Glutamatergic neuron (in vitro differentiated cells): ENCODE results near the gene ST6GALNAC3. TPM values are rescaled to one million over a fixed set of nuclear protein-coding genes. Genes with fewer than 3 reads are reported as not detected.

Source experiments
- DNase-seq: peaks from one replicate; pipeline ENCODE4 v3.0.0; 2022
- H3K27ac Mint-ChIP-seq: one replicate; pipeline ENCODE4 v1.8.0; 2020; ENCODE audit warnings: mild to moderate bottlenecking, mixed read lengths, inconsistent platforms; ENCODE audit not compliant: unreplicated experiment
- H3K27me3 Mint-ChIP-seq: one replicate; pipeline ENCODE4 v1.8.0; 2020; ENCODE audit warnings: mild to moderate bottlenecking, moderate library complexity, mixed read lengths, inconsistent platforms; ENCODE audit not compliant: unreplicated experiment
- H3K36me3 Mint-ChIP-seq: one replicate; pipeline ENCODE4 v1.8.0; 2020; ENCODE audit warnings: mild to moderate bottlenecking, mixed read lengths, inconsistent platforms; ENCODE audit not compliant: unreplicated experiment
- H3K4me1 Mint-ChIP-seq: one replicate; pipeline ENCODE4 v1.8.0; 2020; ENCODE audit warnings: mild to moderate bottlenecking, low read depth, mixed read lengths, inconsistent platforms; ENCODE audit not compliant: unreplicated experiment
- H3K4me3 Mint-ChIP-seq: one replicate; pipeline ENCODE4 v1.8.0; 2020; ENCODE audit warnings: mild to moderate bottlenecking, mixed read lengths, inconsistent platforms; ENCODE audit not compliant: unreplicated experiment
- H3K9me3 Mint-ChIP-seq: one replicate; pipeline ENCODE4 v1.8.0; 2020; ENCODE audit warnings: mild to moderate bottlenecking, moderate library complexity, mixed read lengths, inconsistent platforms; ENCODE audit not compliant: unreplicated experiment
- CTCF ChIP-seq: fragments of 200-600 bp; sonication (generic); IDR thresholded peaks from one replicate; pipeline ENCODE4 v1.5.0; 2021; ENCODE audit not compliant: partially characterized antibody, unreplicated experiment
- total RNA-seq: library from RNA; stranded (reverse); fragmentation: NEBNext Ultra II Directional; extraction: Animal tissue kit (Norgen Biotek cat#: 25700); gene quantifications from one replicate; pipeline ENCODE4 v1.2.1, GENCODE V29; 2021; ENCODE audit not compliant: unreplicated experiment

Gene ST6GALNAC3
- total RNA-seq, 1 donor from 2014 or later = 6.5 TPM

GRCh38 chr1:76190749-76191424 is 116.3 kb downstream of the ST6GALNAC3 start:
- H3K27ac Mint-ChIP-seq = no peak overlapping the region
- peaks cover 2% of the 10 kb centered on the region for H3K4me1 Mint-ChIP-seq
- H3K9me3 Mint-ChIP-seq = no peaks in the 10 kb centered on the region
- peaks cover 2% of the 10 kb centered on the region for H3K27me3 Mint-ChIP-seq
- H3K4me3 Mint-ChIP-seq = no peak overlapping the region
- DNase-seq = no peak
- no peak for TF ChIP-seq CTCF
- no peaks in the 10 kb centered on the region for H3K36me3 Mint-ChIP-seq

- Mint-ChIP-seq H3K27me3 (no peaks in the 10 kb centered on the region), H3K4me3 (no peak overlapping the region), H3K36me3 (no peaks in the 10 kb centered on the region), H3K9me3 (no peaks in the 10 kb centered on the region), H3K4me1 (peaks cover 2% of the 10 kb centered on the region), H3K27ac (no peak overlapping the region)
- DNase-seq = no peak
- no peak for TF ChIP-seq CTCF
These were observed 117.0 kb downstream of the ST6GALNAC3 start for GRCh38 chr1:76191561-76191960.

GRCh38 chr1:76198452-76198851 is 123.9 kb downstream of the ST6GALNAC3 start:
- Mint-ChIP-seq H3K36me3 (no peaks in the 10 kb centered on the region), H3K27me3 (peaks cover 2% of the 10 kb centered on the region), H3K4me3 (no peak overlapping the region), H3K4me1 (no peaks in the 10 kb centered on the region), H3K27ac (no peak overlapping the region), H3K9me3 (peaks cover 3% of the 10 kb centered on the region)
- no peak for TF ChIP-seq CTCF
- no peak for DNase-seq

GRCh38 chr1:76202670-76203069 is 128.1 kb downstream of the ST6GALNAC3 start:
- DNase-seq = no peak
- Mint-ChIP-seq H3K4me1 (no peaks in the 10 kb centered on the region), H3K4me3 (no peak overlapping the region), H3K36me3 (no peaks in the 10 kb centered on the region), H3K9me3 (peaks cover 3% of the 10 kb centered on the region), H3K27ac (no peak overlapping the region), H3K27me3 (peaks cover 2% of the 10 kb centered on the region)
- TF ChIP-seq CTCF = no peak

GRCh38 chr1:76203127-76203526 is 128.6 kb downstream of the ST6GALNAC3 start:
- TF ChIP-seq CTCF = no peak
- no peak for DNase-seq
- H3K36me3 Mint-ChIP-seq = no peaks in the 10 kb centered on the region
- H3K27me3 Mint-ChIP-seq = peaks cover 2% of the 10 kb centered on the region
- no peaks in the 10 kb centered on the region for H3K4me1 Mint-ChIP-seq
- H3K4me3 Mint-ChIP-seq = no peak overlapping the region
- H3K27ac Mint-ChIP-seq = no peak overlapping the region
- peaks cover 3% of the 10 kb centered on the region for H3K9me3 Mint-ChIP-seq
